ENCODE measurements around the gene INPP4B.

Gene INPP4B

GRCh38 chr4:142334931-142335330 lies 511.2 kb downstream of the INPP4B start:
- DNase-seq, result no peak

- no peak for DNase-seq
These were observed 514.5 kb downstream of the INPP4B start for GRCh38 chr4:142331646-142332045.

GRCh38 chr4:142331132-142331531 lies 515.0 kb downstream of the INPP4B start:
- DNase-seq, result no peak

GRCh38 chr4:142330311-142330710 lies 515.8 kb downstream of the INPP4B start:
- DNase-seq, result no peak

GRCh38 chr4:142329313-142329712 lies 516.8 kb downstream of the INPP4B start:
- DNase-seq, result no peak

- no peak for DNase-seq
These were observed 519.9 kb downstream of the INPP4B start for GRCh38 chr4:142326181-142326580.

- DNase-seq, result no peak
These were observed 521.5 kb downstream of the INPP4B start for GRCh38 chr4:142324572-142324971.

- DNase-seq, result no peak
These were observed 523.1 kb downstream of the INPP4B start for GRCh38 chr4:142322996-142323395.

GRCh38 chr4:142318280-142318679 lies 527.8 kb downstream of the INPP4B start:
- no peak for DNase-seq

- no peak for DNase-seq
These were observed 529.2 kb downstream of the INPP4B start for GRCh38 chr4:142316913-142317312.

GRCh38 chr4:142316025-142316424 lies 530.1 kb downstream of the INPP4B start:
- DNase-seq, result no peak

- no peak for DNase-seq
These were observed 531.4 kb downstream of the INPP4B start for GRCh38 chr4:142314686-142315085.

- DNase-seq, result no peak
These were observed 531.9 kb downstream of the INPP4B start for GRCh38 chr4:142314247-142314646.

GRCh38 chr4:142312391-142312790 lies 533.7 kb downstream of the INPP4B start:
- no peak for DNase-seq

- DNase-seq, result no peak
These were observed 534.2 kb downstream of the INPP4B start for GRCh38 chr4:142311916-142312315.

GRCh38 chr4:142309772-142310171 lies 536.3 kb downstream of the INPP4B start:
- DNase-seq, result no peak

- no peak for DNase-seq
These were observed 538.2 kb downstream of the INPP4B start for GRCh38 chr4:142307857-142308256.

GRCh38 chr4:142297313-142297712 lies 548.8 kb downstream of the INPP4B start:
- no peak for DNase-seq

GRCh38 chr4:142293536-142293935 lies 552.6 kb downstream of the INPP4B start:
- DNase-seq, result no peak

- no peak for DNase-seq
These were observed 553.9 kb downstream of the INPP4B start for GRCh38 chr4:142292231-142292630.

- no peak for DNase-seq
These were observed 554.6 kb downstream of the INPP4B start for GRCh38 chr4:142291299-142292050.

GRCh38 chr4:142287371-142287770 lies 558.7 kb downstream of the INPP4B start:
- no peak for DNase-seq

GRCh38 chr4:142285222-142285583 lies 560.9 kb downstream of the INPP4B start:
- no peak for DNase-seq

GRCh38 chr4:142284402-142285221 lies 561.5 kb downstream of the INPP4B start:
- DNase-seq, result no peak

Data from activated naive CD4-positive, alpha-beta T cell (primary cell).